ENCODE data around the gene ACBD7. TPM values are rescaled to one million over a fixed set of nuclear protein-coding genes. Genes with fewer than 3 reads are reported as not detected.
A peak's percentile ranks its signal among the peaks of the same experiment; 100 is the strongest.

Gene ACBD7
- total and polyA plus RNA-seq, 2 experiments from 2014 or later, result 1.2 to 15.4 TPM

DNA sequence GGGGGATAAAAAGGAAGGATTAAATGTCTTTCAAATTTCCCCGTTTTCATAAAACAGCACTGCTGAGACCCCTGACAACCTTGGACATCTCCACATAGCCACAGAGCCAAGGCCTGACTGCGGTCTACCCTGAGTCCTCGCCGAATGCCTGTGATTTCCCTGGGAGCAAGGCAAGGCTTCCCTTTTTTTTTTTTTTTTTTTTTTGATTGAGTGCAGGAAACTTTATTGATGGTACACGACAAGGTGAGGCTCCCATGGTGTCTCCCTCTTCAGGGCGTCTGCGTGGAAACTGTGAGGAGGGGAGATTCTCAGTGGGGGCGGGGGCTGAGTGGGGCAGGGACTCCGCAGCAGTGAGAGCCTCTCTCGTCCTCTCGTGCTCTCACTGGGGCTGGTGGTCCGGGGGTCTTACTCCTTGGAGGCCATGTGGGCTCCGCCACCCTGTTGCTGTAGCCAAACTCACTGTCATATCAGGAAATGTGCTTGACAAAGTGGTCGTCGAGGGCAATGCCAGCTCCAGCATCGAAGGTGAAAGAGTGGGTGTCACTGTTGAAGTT is 4.4 kb upstream of the ACBD7 start:
- no peaks in the 10 kb centered on the region for H3K36me3 ChIP-seq
- TF ChIP-seq, protein P1, sequence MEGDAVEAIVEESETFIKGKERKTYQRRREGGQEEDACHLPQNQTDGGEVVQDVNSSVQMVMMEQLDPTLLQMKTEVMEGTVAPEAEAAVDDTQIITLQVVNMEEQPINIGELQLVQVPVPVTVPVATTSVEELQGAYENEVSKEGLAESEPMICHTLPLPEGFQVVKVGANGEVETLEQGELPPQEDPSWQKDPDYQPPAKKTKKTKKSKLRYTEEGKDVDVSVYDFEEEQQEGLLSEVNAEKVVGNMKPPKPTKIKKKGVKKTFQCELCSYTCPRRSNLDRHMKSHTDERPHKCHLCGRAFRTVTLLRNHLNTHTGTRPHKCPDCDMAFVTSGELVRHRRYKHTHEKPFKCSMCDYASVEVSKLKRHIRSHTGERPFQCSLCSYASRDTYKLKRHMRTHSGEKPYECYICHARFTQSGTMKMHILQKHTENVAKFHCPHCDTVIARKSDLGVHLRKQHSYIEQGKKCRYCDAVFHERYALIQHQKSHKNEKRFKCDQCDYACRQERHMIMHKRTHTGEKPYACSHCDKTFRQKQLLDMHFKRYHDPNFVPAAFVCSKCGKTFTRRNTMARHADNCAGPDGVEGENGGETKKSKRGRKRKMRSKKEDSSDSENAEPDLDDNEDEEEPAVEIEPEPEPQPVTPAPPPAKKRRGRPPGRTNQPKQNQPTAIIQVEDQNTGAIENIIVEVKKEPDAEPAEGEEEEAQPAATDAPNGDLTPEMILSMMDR (IDR thresholded peaks at IDR 0.05; ENCODE audit: low read depth, low read length), result no peak
- no peak for DNase-seq (ENCODE audit: low read depth in 1 of 2, low spot score in 1 of 2)
- peaks cover 1% of the 10 kb centered on the region for H3K4me1 ChIP-seq (ENCODE audit: low read depth)
- H3K27ac ChIP-seq, result no peak overlapping the region
- H3K27me3 ChIP-seq, result no peaks in the 10 kb centered on the region
- H3K9me3 ChIP-seq (ENCODE audit: low read depth), result no peaks in the 10 kb centered on the region
- no peak overlapping the region for H3K4me3 ChIP-seq

DNA sequence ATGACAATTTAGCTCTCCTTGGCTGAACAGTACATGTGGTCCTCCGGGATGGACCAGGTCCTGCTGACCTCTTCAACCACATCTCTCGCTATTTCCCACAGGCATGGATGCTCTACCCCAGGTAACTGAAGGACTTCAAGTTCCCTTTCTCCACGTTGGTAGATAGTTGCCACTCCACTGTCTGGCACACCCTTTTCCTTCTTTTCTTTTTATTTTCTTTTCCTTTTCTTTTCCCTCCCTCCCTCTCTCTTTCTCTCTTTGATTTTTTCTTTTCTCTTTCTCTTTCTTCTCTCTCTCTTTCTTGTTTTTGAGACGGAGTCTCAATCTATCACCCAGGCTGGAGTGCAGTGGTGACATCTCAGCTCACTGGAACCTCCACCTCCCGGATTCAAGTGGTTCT is 2.8 kb upstream of the ACBD7 start:
- Histone ChIP-seq H3K9me3 (ENCODE audit: low read depth) (no peaks in the 10 kb centered on the region), H3K4me1 (ENCODE audit: low read depth) (no peaks in the 10 kb centered on the region), H3K36me3 (no peaks in the 10 kb centered on the region), H3K27ac (no peak overlapping the region), H3K4me3 (no peak overlapping the region), H3K27me3 (no peaks in the 10 kb centered on the region)
- no peak for DNase-seq (ENCODE audit: low read depth in 1 of 2, low spot score in 1 of 2)
- TF ChIP-seq, protein P1 (IDR thresholded peaks at IDR 0.05; ENCODE audit: low read depth, low read length), result no peak

DNA sequence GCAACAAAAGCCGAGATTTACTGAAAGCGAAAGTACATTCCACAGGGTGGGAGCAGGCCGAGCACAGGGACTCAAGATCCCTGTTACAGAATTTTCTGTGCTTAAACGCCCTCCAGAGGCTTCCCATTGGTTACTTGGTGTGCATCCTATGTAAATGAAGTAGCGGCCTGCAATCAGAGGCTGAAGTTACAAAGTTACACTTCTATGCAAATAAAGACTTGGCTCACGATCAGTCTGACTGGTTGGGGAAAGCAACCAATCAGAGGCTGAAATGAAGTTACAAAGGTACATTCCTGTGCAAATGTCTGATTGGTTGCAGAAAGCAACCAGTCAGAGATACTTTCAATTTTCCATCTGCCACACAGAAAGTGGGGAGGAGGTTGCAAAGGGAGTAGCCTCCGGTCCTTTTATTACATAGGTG is 4.1 kb downstream of the ACBD7 start:
- no peaks in the 10 kb centered on the region for H3K36me3 ChIP-seq
- DNase-seq (ENCODE audit: low read depth in 1 of 2, low spot score in 1 of 2), result peak; percentile 14 to 98
- no peak overlapping the region for H3K27ac ChIP-seq
- H3K27me3 ChIP-seq, result no peaks in the 10 kb centered on the region
- H3K9me3 ChIP-seq (ENCODE audit: low read depth), result no peaks in the 10 kb centered on the region
- TF ChIP-seq, protein P1 (IDR thresholded peaks at IDR 0.05; ENCODE audit: low read depth, low read length), result no peak
- H3K4me1 ChIP-seq (ENCODE audit: low read depth), result no peaks in the 10 kb centered on the region
- no peak overlapping the region for H3K4me3 ChIP-seq

DNA sequence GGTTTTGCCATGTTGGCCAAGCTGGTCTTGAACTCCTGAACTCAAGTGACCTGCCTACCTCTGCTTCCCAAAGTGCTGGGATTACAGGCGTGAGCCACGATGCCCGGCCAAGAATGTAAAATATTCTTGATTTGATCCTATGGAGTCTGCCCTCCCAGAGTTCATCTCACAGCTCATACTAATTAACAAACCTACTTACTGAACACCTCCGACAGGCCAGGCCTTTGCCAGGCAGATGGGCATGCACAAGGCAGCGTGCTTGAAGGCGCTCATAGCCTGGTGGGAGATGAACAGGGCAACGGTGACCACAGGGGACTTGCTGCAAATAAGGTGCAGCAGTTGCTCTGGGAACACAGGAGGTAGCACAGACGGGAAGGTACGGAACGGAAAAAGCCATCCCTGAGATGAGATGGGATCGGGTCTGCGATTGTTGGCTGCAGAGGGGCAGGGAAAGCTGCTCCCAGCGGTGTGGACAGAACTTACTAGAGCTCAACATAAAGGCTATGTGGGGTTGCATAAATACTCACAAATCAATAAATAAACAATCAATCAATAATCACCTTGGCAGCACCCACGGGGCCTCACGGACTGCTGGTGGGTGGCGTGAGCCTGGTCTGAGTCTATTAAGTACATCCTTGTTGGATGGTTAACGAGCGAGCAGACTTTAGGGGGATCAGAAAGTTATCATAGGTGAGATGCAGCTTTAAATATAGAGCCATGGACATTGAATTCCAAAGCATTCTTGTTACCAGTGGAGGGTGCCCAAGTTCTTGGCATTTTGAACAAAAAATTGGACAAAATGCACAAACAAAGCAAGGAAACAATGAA is 4.7 kb downstream of the ACBD7 start:
- no peaks in the 10 kb centered on the region for H3K27me3 ChIP-seq
- no peaks in the 10 kb centered on the region for H3K9me3 ChIP-seq (ENCODE audit: low read depth)
- DNase-seq (ENCODE audit: low read depth in 1 of 2, low spot score in 1 of 2), result no peak
- no peak overlapping the region for H3K27ac ChIP-seq
- no peaks in the 10 kb centered on the region for H3K36me3 ChIP-seq
- H3K4me1 ChIP-seq (ENCODE audit: low read depth), result no peaks in the 10 kb centered on the region
- no peak overlapping the region for H3K4me3 ChIP-seq
- TF ChIP-seq, protein P1 (IDR thresholded peaks at IDR 0.05; ENCODE audit: low read depth, low read length), result no peak

DNA sequence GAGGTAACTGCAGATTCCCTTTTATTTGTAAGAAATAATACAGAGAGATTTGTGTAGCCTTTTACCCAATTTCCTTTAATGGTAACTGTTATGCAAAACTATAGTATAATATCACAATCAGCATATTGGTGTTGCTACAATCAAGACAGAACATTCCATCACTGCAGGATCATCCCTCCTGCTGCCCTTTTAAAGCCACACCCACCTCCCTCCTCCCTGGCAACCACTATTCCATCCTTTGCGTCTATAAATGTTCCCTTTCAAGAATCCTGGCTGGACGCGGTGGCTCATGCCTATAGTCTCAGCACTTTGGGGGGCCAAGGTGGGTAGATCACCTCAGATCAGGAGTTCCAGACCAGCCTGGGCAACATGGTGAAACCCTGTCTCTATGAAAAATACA is 13.2 kb downstream of the ACBD7 start:
- Histone ChIP-seq H3K9me3 (ENCODE audit: low read depth) (no peaks in the 10 kb centered on the region), H3K27ac (no peak overlapping the region), H3K36me3 (no peaks in the 10 kb centered on the region), H3K4me1 (ENCODE audit: low read depth) (no peaks in the 10 kb centered on the region), H3K4me3 (no peak overlapping the region), H3K27me3 (no peaks in the 10 kb centered on the region)
- DNase-seq (ENCODE audit: low read depth in 1 of 2, low spot score in 1 of 2), result no peak
- TF ChIP-seq, protein P1 (IDR thresholded peaks at IDR 0.05; ENCODE audit: low read depth, low read length), result no peak
